ENCODE results near the gene SPTBN1. TPM values are rescaled to one million over a fixed set of nuclear protein-coding genes. Genes with fewer than 3 reads are reported as not detected.

SPTBN1 gene
- total RNA-seq, 2 experiments from 2014 or later, result 132 to 183 TPM

GRCh38 chr2:54471221-54471711 lies 15.1 kb downstream of the SPTBN1 start:
- no peak for TF ChIP-seq EZH2phosphoT487 (IDR thresholded peaks at IDR 0.05; ENCODE audit: borderline replicate concordance, low read depth, low read length)
- TF ChIP-seq CTCF (conservative IDR thresholded peaks at IDR 0.05; ENCODE audit: low read length), result no peak
- peak; percentile 45 for DNase-seq (ENCODE audit: low spot score)
- no peaks in the 10 kb centered on the region for H3K79me2 ChIP-seq (ENCODE audit: insufficient read depth, low read depth, low read length)
- H3K9me2 ChIP-seq (ENCODE audit: insufficient read depth, low read length), result no peaks in the 10 kb centered on the region
- BruUV-seq (replicated peaks), result no TSS peak
- peak overlapping the region; percentile 22; the same call in 1 of the 2 replicates for H2AFZ ChIP-seq (ENCODE audit: low read length)
- H3K36me3 ChIP-seq (ENCODE audit: insufficient read depth, low read length), result no peaks in the 10 kb centered on the region
- peaks cover 16% of the 10 kb centered on the region for H3K4me1 ChIP-seq (ENCODE audit: insufficient read depth, low read length, poor library complexity, severe bottlenecking)
- intact Hi-C loops (cut with micrococcal nuclease; ENCODE audit: unreplicated experiment), result no loop called here
- POLR2A ChIA-PET, result interaction anchor here (1.2 kb wide), 1 partner anchor 10 kb away, joined by 3 read pairs; no protein-coding TSS in a partner anchor
- CTCF ChIA-PET (ENCODE audit: unreplicated experiment), result no interaction called here
- no peaks in the 10 kb centered on the region for H4K20me1 ChIP-seq (ENCODE audit: insufficient read depth, low read length)
- peak overlapping the region; percentile 6; the same call in 1 of the 2 replicates for H3K4me2 ChIP-seq (ENCODE audit: low read length)
- H3K27ac ChIP-seq (ENCODE audit: low read depth, low read length, poor library complexity, severe bottlenecking), result no peak overlapping the region
- H3K4me3 ChIP-seq (ENCODE audit: low read depth, low read length, poor library complexity, severe bottlenecking), result no peak overlapping the region
- H3K9me3 ChIP-seq (ENCODE audit: low read length), result no peaks in the 10 kb centered on the region

GRCh38 chr2:54473851-54474250 lies 17.7 kb downstream of the SPTBN1 start:
- H3K36me3 ChIP-seq (ENCODE audit: insufficient read depth, low read length), result no peaks in the 10 kb centered on the region
- H3K4me1 ChIP-seq (ENCODE audit: insufficient read depth, low read length, poor library complexity, severe bottlenecking), result peaks cover 16% of the 10 kb centered on the region
- H3K9me3 ChIP-seq (ENCODE audit: low read length), result no peaks in the 10 kb centered on the region
- H3K4me2 ChIP-seq (ENCODE audit: low read length), result no peak overlapping the region
- no peak overlapping the region for H3K4me3 ChIP-seq (ENCODE audit: low read depth, low read length, poor library complexity, severe bottlenecking)
- H4K20me1 ChIP-seq (ENCODE audit: insufficient read depth, low read length), result no peaks in the 10 kb centered on the region
- H2AFZ ChIP-seq (ENCODE audit: low read length), result no peak overlapping the region
- H3K27ac ChIP-seq (ENCODE audit: low read depth, low read length, poor library complexity, severe bottlenecking), result no peak overlapping the region
- BruUV-seq (replicated peaks), result no TSS peak
- no peaks in the 10 kb centered on the region for H3K9me2 ChIP-seq (ENCODE audit: insufficient read depth, low read length)
- intact Hi-C loops (cut with micrococcal nuclease; ENCODE audit: unreplicated experiment), result no loop called here
- CTCF ChIA-PET (ENCODE audit: unreplicated experiment), result no interaction called here
- POLR2A ChIA-PET, result no interaction called here
- no peaks in the 10 kb centered on the region for H3K79me2 ChIP-seq (ENCODE audit: insufficient read depth, low read depth, low read length)
- TF ChIP-seq CTCF (conservative IDR thresholded peaks at IDR 0.05; ENCODE audit: low read length) (no peak), EZH2phosphoT487 (IDR thresholded peaks at IDR 0.05; ENCODE audit: borderline replicate concordance, low read depth, low read length) (no peak)
- DNase-seq (ENCODE audit: low spot score), result no peak

- TF ChIP-seq CTCF (conservative IDR thresholded peaks at IDR 0.05; ENCODE audit: low read length) (no peak), EZH2phosphoT487 (IDR thresholded peaks at IDR 0.05; ENCODE audit: borderline replicate concordance, low read depth, low read length) (no peak)
- Histone ChIP-seq H3K9me3 (ENCODE audit: low read length) (no peaks in the 10 kb centered on the region), H4K20me1 (ENCODE audit: insufficient read depth, low read length) (no peaks in the 10 kb centered on the region), H3K36me3 (ENCODE audit: insufficient read depth, low read length) (no peaks in the 10 kb centered on the region), H3K79me2 (ENCODE audit: insufficient read depth, low read depth, low read length) (no peaks in the 10 kb centered on the region), H3K9me2 (ENCODE audit: insufficient read depth, low read length) (no peaks in the 10 kb centered on the region), H3K4me1 (ENCODE audit: insufficient read depth, low read length, poor library complexity, severe bottlenecking) (peaks cover 14% of the 10 kb centered on the region), H3K27ac (ENCODE audit: low read depth, low read length, poor library complexity, severe bottlenecking) (no peak overlapping the region), H3K4me2 (ENCODE audit: low read length) (no peak overlapping the region), H2AFZ (ENCODE audit: low read length) (no peak overlapping the region), H3K4me3 (ENCODE audit: low read depth, low read length, poor library complexity, severe bottlenecking) (no peak overlapping the region)
- no peak for DNase-seq (ENCODE audit: low spot score)
- CTCF ChIA-PET (ENCODE audit: unreplicated experiment), result no interaction called here
- no TSS peak for BruUV-seq (replicated peaks)
- intact Hi-C loops (cut with micrococcal nuclease; ENCODE audit: unreplicated experiment), result no loop called here
- POLR2A ChIA-PET, result interaction anchor here (1.1 kb wide), 1 partner anchor 373 kb away, joined by 4 read pairs; no protein-coding TSS in a partner anchor
Observed at GRCh38 chr2:54475285-54475684, 19.2 kb downstream of the SPTBN1 start.

Measured in OCI-LY7 (cell line).